Esophagus muscularis mucosa (tissue), 4 donors: ENCODE data around the gene AP4S1.

Source experiments
- CTCF ChIP-seq, 3 experiments: fragments of 200-600 bp in 2 of 3; fragments of 450-650 bp in 1 of 3; sonication (generic) in 2 of 3; IDR thresholded peaks; one replicate each; pipeline ENCODE4 v1.5.1; 2017 to 2019; ENCODE audit warnings: antibody characterized with exemption in 3 of 3, mild to moderate bottlenecking in 2 of 3, moderate library complexity in 1 of 3
- EP300 ChIP-seq: sonication (generic); formaldehyde crosslinking; IDR thresholded peaks from one replicate; pipeline ENCODE4 v1.6.1; 2017; ENCODE audit warnings: antibody characterized with exemption
- POLR2A ChIP-seq: fragments of 450-650 bp; IDR thresholded peaks from one replicate; pipeline ENCODE4 v1.6.1; 2017; ENCODE audit warnings: antibody characterized with exemption, moderate library complexity, mild to moderate bottlenecking, low read depth
- POLR2AphosphoS5 ChIP-seq, 2 donors: sonication (generic); formaldehyde crosslinking; IDR thresholded peaks; one replicate each; pipeline ENCODE4 v1.6.1; 2017; ENCODE audit warnings: antibody characterized with exemption in 2 of 2

GRCh38 chr14:31059152-31059924, 33.9 kb downstream of the AP4S1 start:
- no peak for TF ChIP-seq CTCF (IDR thresholded peaks at IDR 0.05)
- no peak for TF ChIP-seq POLR2A
- TF ChIP-seq POLR2AphosphoS5 (IDR thresholded peaks at IDR 0.05) = no peak
- TF ChIP-seq EP300 = no peak
